Vagina (tissue), 2 donors: Measurements from ENCODE around the gene PLEKHA8.

Experiments used
- CTCF ChIP-seq, 3 experiments: fragments of 450-650 bp in 2 of 3; fragments of 200-600 bp in 1 of 3; sonication (generic) in 1 of 3; IDR thresholded peaks; one replicate each; pipeline ENCODE4 v1.5.1; 2017 to 2019; ENCODE audit warnings: antibody characterized with exemption in 3 of 3, mild to moderate bottlenecking in 2 of 3, moderate library complexity in 2 of 3
- POLR2A ChIP-seq, 2 donors: fragments of 450-650 bp; IDR thresholded peaks; one replicate each; pipeline ENCODE4 v1.6.1; 2017; ENCODE audit warnings: antibody characterized with exemption in 2 of 2, mild to moderate bottlenecking in 2 of 2, moderate library complexity in 2 of 2

- TF ChIP-seq CTCF (IDR thresholded peaks at IDR 0.05) (no peak), POLR2A (IDR thresholded peaks at IDR 0.05) (no peak)
Measured at GRCh38 chr7:30083334-30083733, 55.1 kb downstream of the PLEKHA8 start.
